ENCODE results near the gene GIPR.
A peak's percentile ranks its signal among the peaks of the same experiment; 100 is the strongest.

Gene GIPR

GRCh38 chr19:45632468-45633196, 35.4 kb upstream of the GIPR start:
- no peak overlapping the region for H3K4me3 ChIP-seq (replicated peaks; ENCODE audit: low read depth, low read length)
- peak; percentile 82 for DNase-seq (ENCODE audit: extremely low read depth, low read depth)
- no peak for TF ChIP-seq CTCF (IDR thresholded peaks at IDR 0.05; ENCODE audit: low read depth, low read length, missing control alignments)

GRCh38 chr19:45636275-45636674, 31.7 kb upstream of the GIPR start:
- H3K4me3 ChIP-seq (replicated peaks; ENCODE audit: low read depth, low read length) = no peak overlapping the region
- TF ChIP-seq CTCF (IDR thresholded peaks at IDR 0.05; ENCODE audit: low read depth, low read length, missing control alignments) = no peak
- DNase-seq (ENCODE audit: extremely low read depth, low read depth) = no peak

GRCh38 chr19:45636902-45637301, 31.1 kb upstream of the GIPR start:
- H3K4me3 ChIP-seq (replicated peaks; ENCODE audit: low read depth, low read length) = no peak overlapping the region
- no peak for TF ChIP-seq CTCF (IDR thresholded peaks at IDR 0.05; ENCODE audit: low read depth, low read length, missing control alignments)
- no peak for DNase-seq (ENCODE audit: extremely low read depth, low read depth)

GRCh38 chr19:45637890-45638667, 29.9 kb upstream of the GIPR start:
- TF ChIP-seq CTCF (IDR thresholded peaks at IDR 0.05; ENCODE audit: low read depth, low read length, missing control alignments) = no peak
- DNase-seq (ENCODE audit: extremely low read depth, low read depth) = no peak
- peak overlapping the region; percentile 59 for H3K4me3 ChIP-seq (replicated peaks; ENCODE audit: low read depth, low read length)

GRCh38 chr19:45638930-45639729, 28.9 kb upstream of the GIPR start, which contains the start of gene EML2:
Gene EML2 (minus strand): TSS chr19:45639397. CDS start chr19:45639376, 21 bp downstream.
- peak; percentile 28 for TF ChIP-seq CTCF (IDR thresholded peaks at IDR 0.05; ENCODE audit: low read depth, low read length, missing control alignments)
- peak within 1 kb of the TSS; percentile 59 for H3K4me3 ChIP-seq (replicated peaks; ENCODE audit: low read depth, low read length)
- DNase-seq (ENCODE audit: extremely low read depth, low read depth) = no peak

- no peak for DNase-seq (ENCODE audit: extremely low read depth, low read depth)
- H3K4me3 ChIP-seq (replicated peaks; ENCODE audit: low read depth, low read length) = peak overlapping the region; percentile 46
- TF ChIP-seq CTCF (IDR thresholded peaks at IDR 0.05; ENCODE audit: low read depth, low read length, missing control alignments) = no peak
These were observed 27.2 kb upstream of the GIPR start for GRCh38 chr19:45640849-45641273.
